MM.1S (cell line): ENCODE results near the gene EXOC4.

Source experiments
- DNase-seq: peaks from one replicate; pipeline ENCODE4 v3.0.0-alpha.2; 2015
- H2AFZ ChIP-seq: fragments of 300-600 bp; sonication (generic); 2 replicates; pipeline ENCODE4 v1.6.0; 2016; ENCODE audit warnings: antibody characterized with exemption, low read length
- H3F3A ChIP-seq: fragments of 300-600 bp; sonication (generic); 2 replicates; pipeline ENCODE4 v1.6.1; 2016; ENCODE audit warnings: mild to moderate bottlenecking, antibody characterized with exemption, low read length, moderate library complexity, mixed read lengths; ENCODE audit not compliant: insufficient read depth
- H3K27ac ChIP-seq: fragments of 300-600 bp; sonication (generic); 2 replicates; pipeline ENCODE4 v1.5.1; 2016; ENCODE audit warnings: mild to moderate bottlenecking, low read length
- H3K27me3 ChIP-seq: fragments of 300-600 bp; sonication (generic); replicated peaks from 2 replicates; pipeline ENCODE4 v1.6.0; 2016; ENCODE audit warnings: low read length; ENCODE audit not compliant: insufficient read depth
- H3K36me3 ChIP-seq: fragments of 300-600 bp; sonication (generic); replicated peaks from 2 replicates; pipeline ENCODE4 v1.6.1; 2016; ENCODE audit warnings: mild to moderate bottlenecking, low read length, mixed read lengths; ENCODE audit not compliant: insufficient read depth
- H3K4me1 ChIP-seq: fragments of 300-600 bp; sonication (generic); 2 replicates; pipeline ENCODE4 v1.6.1; 2016; ENCODE audit warnings: low read length, mixed read lengths
- H3K4me2 ChIP-seq: fragments of 300-600 bp; sonication (generic); 2 replicates; pipeline ENCODE4 v1.6.0; 2016; ENCODE audit warnings: low read depth, low read length
- H3K4me3 ChIP-seq: fragments of 300-600 bp; sonication (generic); 2 replicates; pipeline ENCODE4 v1.5.1; 2016; ENCODE audit warnings: low read length, mixed read lengths
- H3K79me2 ChIP-seq: fragments of 300-600 bp; sonication (generic); 2 replicates; pipeline ENCODE4 v1.6.1; 2016; ENCODE audit warnings: mixed run types, low read length, mixed read lengths
- H3K9ac ChIP-seq: fragments of 300-600 bp; sonication (generic); 2 replicates; pipeline ENCODE4 v1.6.1; 2016; ENCODE audit warnings: low read length, mixed read lengths
- H3K9me2 ChIP-seq: fragments of 300-600 bp; sonication (generic); replicated peaks from 2 replicates; pipeline ENCODE4 v1.6.1; 2016; ENCODE audit warnings: mild to moderate bottlenecking, low read length, mixed read lengths; ENCODE audit not compliant: insufficient read depth
- H3K9me3 ChIP-seq: fragments of 300-600 bp; sonication (generic); replicated peaks from 2 replicates; pipeline ENCODE4 v1.6.1; 2016; ENCODE audit warnings: mild to moderate bottlenecking, low read length, mixed read lengths; ENCODE audit not compliant: insufficient read depth
- H4K20me1 ChIP-seq: fragments of 300-600 bp; sonication (generic); 2 replicates; pipeline ENCODE4 v1.6.1; 2016; ENCODE audit warnings: mild to moderate bottlenecking, low read length, moderate library complexity, mixed read lengths; ENCODE audit not compliant: insufficient read depth
- EZH2 ChIP-seq: fragments of 300-600 bp; sonication (generic); optimal IDR thresholded peaks from 2 replicates; pipeline ENCODE3; 2017; ENCODE audit warnings: low read depth, mild to moderate bottlenecking, antibody characterized with exemption, low read length, mixed read lengths
- EZH2phosphoT487 ChIP-seq: fragments of 300-600 bp; sonication (generic); IDR thresholded peaks from 2 replicates; pipeline ENCODE4 v1.6.1; 2018; ENCODE audit warnings: antibody characterized with exemption, low read length
- TF ChIP-seq, protein P1 (sequence below): fragments of 300-600 bp; sonication (generic); IDR thresholded peaks from 2 replicates; pipeline ENCODE4 v1.5.1; 2016; ENCODE audit warnings: antibody characterized with exemption, low read length, mixed read lengths

EXOC4 gene

DNA sequence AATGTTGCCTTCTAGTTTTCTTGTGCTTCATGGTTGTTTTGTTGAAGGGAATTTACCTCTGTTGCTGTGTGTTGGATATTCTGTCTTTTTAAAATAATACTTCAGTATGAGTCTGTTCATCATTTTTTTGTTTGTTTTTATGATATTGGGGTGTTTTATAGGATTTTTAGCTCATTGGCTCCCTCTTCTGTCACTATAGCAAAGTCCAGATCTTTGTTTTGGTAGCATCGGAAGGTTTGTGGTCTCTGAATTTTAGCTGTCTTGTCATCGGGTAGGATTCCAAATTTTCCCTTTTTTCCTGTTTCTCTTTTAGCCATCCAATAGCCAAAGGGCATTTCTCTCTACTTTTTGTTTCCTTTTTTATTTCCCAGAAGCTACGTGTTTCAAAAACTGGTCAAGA, 91.4 kb downstream of the EXOC4 start:
- Histone ChIP-seq H3K9me2 (no peaks in the 10 kb centered on the region), H4K20me1 (no peaks in the 10 kb centered on the region), H3K79me2 (peaks cover 6% of the 10 kb centered on the region; the same call in 1 of the 2 replicates), H3K9ac (no peak overlapping the region), H2AFZ (no peak overlapping the region), H3K4me2 (no peak overlapping the region), H3K9me3 (no peaks in the 10 kb centered on the region; the same call in 1 of the 2 replicates), H3K4me1 (peaks cover 6% of the 10 kb centered on the region; the same call in 1 of the 2 replicates), H3K36me3 (no peaks in the 10 kb centered on the region), H3K4me3 (no peak overlapping the region), H3K27ac (no peak overlapping the region), H3K27me3 (no peaks in the 10 kb centered on the region), H3F3A (peaks cover 7% of the 10 kb centered on the region; the same call in 1 of the 2 replicates)
- TF ChIP-seq, protein P1, sequence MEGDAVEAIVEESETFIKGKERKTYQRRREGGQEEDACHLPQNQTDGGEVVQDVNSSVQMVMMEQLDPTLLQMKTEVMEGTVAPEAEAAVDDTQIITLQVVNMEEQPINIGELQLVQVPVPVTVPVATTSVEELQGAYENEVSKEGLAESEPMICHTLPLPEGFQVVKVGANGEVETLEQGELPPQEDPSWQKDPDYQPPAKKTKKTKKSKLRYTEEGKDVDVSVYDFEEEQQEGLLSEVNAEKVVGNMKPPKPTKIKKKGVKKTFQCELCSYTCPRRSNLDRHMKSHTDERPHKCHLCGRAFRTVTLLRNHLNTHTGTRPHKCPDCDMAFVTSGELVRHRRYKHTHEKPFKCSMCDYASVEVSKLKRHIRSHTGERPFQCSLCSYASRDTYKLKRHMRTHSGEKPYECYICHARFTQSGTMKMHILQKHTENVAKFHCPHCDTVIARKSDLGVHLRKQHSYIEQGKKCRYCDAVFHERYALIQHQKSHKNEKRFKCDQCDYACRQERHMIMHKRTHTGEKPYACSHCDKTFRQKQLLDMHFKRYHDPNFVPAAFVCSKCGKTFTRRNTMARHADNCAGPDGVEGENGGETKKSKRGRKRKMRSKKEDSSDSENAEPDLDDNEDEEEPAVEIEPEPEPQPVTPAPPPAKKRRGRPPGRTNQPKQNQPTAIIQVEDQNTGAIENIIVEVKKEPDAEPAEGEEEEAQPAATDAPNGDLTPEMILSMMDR = peak; percentile 49
- no peak for TF ChIP-seq EZH2phosphoT487
- no peak for DNase-seq

DNA sequence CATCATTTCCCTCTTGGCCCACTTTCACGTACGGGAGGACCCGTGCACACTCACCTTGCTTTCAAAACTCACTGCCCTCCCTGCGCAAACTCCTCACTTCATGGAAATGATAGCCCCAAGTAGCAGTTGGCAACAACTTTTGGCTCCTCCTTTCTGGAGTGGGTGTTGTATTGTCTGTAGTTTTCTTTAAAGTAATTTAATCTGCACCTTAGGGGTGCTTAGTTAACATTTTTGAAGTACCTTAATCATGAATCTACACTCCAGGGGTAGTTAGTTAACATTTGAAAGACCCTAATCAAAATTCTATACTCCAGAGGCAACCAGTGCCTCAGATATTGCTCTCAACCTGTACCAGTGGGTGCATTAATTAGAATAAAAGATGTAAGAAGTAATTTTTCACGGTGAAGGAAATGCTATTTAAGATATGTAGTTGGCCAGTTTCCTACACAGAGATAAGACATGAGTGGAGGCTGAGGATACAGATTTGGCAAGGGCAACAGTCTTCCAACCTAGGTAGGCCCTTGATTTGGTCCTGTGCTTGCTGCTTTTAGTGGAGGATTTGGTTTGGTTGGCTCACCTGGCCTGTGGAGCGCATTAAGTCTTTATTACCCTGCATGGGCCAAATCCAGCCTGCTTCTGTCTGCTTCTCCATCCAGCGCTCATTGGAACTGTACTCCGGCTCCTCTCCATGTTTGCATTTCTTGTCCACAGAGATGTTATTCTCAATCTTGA, 93.0 kb downstream of the EXOC4 start:
- Histone ChIP-seq H3K27me3 (no peaks in the 10 kb centered on the region), H3K27ac (no peak overlapping the region)

DNA sequence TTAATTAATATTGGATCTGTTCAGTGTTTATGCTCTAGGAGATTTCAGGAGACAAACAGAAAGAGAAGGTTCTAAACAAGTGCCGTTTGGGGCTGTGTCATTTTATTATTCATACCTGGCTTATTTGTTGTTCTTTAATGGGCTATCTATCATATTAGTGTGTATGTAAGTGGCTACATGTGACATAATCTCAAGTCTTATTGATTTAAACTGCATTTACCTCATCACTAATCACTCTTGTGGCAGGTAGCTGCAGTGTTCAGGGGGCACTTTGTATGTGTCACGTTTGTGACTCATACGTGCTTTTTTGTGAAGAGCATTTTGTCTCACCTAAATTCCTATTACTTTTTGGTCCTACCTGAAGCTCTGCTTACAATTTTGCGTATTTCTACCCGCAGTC, 95.4 kb downstream of the EXOC4 start:
- no peak overlapping the region for H3K27ac ChIP-seq
- TF ChIP-seq, protein P1 = no peak
- no peak for TF ChIP-seq EZH2phosphoT487
- no peak for TF ChIP-seq EZH2
- peaks cover 6% of the 10 kb centered on the region; the same call in 1 of the 2 replicates for H3K4me1 ChIP-seq
- no peaks in the 10 kb centered on the region for H4K20me1 ChIP-seq
- no peak overlapping the region for H3K4me3 ChIP-seq
- no peaks in the 10 kb centered on the region for H3K9me2 ChIP-seq
- no peak overlapping the region for H3K9ac ChIP-seq
- H3K79me2 ChIP-seq = peaks cover 34% of the 10 kb centered on the region
- peaks cover 4% of the 10 kb centered on the region; the same call in 1 of the 2 replicates for H3F3A ChIP-seq
- no peaks in the 10 kb centered on the region for H3K9me3 ChIP-seq
- H3K27me3 ChIP-seq = no peaks in the 10 kb centered on the region
- H2AFZ ChIP-seq = no peak overlapping the region
- no peak for DNase-seq
- H3K36me3 ChIP-seq = no peaks in the 10 kb centered on the region; the same call in 1 of the 2 replicates
- no peak overlapping the region for H3K4me2 ChIP-seq

More for the DNA sequence above, 93.0 kb downstream of the EXOC4 start:
- Histone ChIP-seq H3K4me1 (peaks cover 6% of the 10 kb centered on the region; the same call in 1 of the 2 replicates), H3K4me3 (no peak overlapping the region), H3K9me3 (no peaks in the 10 kb centered on the region), H3K4me2 (no peak overlapping the region), H3F3A (peaks cover 4% of the 10 kb centered on the region; the same call in 1 of the 2 replicates), H4K20me1 (no peaks in the 10 kb centered on the region), H3K9me2 (no peaks in the 10 kb centered on the region), H3K36me3 (no peaks in the 10 kb centered on the region), H3K9ac (no peak overlapping the region), H3K79me2 (peaks cover 19% of the 10 kb centered on the region), H2AFZ (no peak overlapping the region)
- no peak for DNase-seq
- TF ChIP-seq, protein P1 = no peak
- TF ChIP-seq EZH2phosphoT487 (no peak), EZH2 (no peak)
